ENCODE data around the gene DENND5B. TPM values are rescaled to one million over a fixed set of nuclear protein-coding genes. Genes with fewer than 3 reads are reported as not detected.

Gene DENND5B
- total RNA-seq, 1 experiment from 2014 or later, result 18.6 TPM

- Mint-ChIP-seq H3K36me3 (ENCODE audit: insufficient read depth, unreplicated experiment) (no peaks in the 10 kb centered on the region), H3K4me3 (ENCODE audit: unreplicated experiment) (no peak overlapping the region), H3K9me3 (ENCODE audit: unreplicated experiment) (no peaks in the 10 kb centered on the region), H3K4me1 (ENCODE audit: insufficient read depth, unreplicated experiment) (no peaks in the 10 kb centered on the region), H3K27me3 (ENCODE audit: insufficient read depth, unreplicated experiment) (no peaks in the 10 kb centered on the region), H3K27ac (ENCODE audit: low read depth, unreplicated experiment) (no peak overlapping the region)
- CTCF ChIA-PET, result interaction anchor here (0.9 to 1.0 kb wide), 2 partner anchors 329 to 705 kb away, joined by 3 to 7 read pairs; no protein-coding TSS in a partner anchor
- no TSS peak for BruUV-seq (replicated peaks)
- intact Hi-C loops (cut with micrococcal nuclease), result no loop called here
- TF ChIP-seq CTCF (IDR thresholded peaks at IDR 0.05; ENCODE audit: unreplicated experiment), result no peak
- POLR2A ChIA-PET, result no interaction called here
- DNase-seq (ENCODE audit: unreplicated experiment), result no peak
These were observed 9.8 kb upstream of the DENND5B start for GRCh38 chr12:31600750-31601149.

GRCh38 chr12:31600252-31600651 is 9.3 kb upstream of the DENND5B start:
- Mint-ChIP-seq H3K9me3 (ENCODE audit: unreplicated experiment) (no peaks in the 10 kb centered on the region), H3K4me1 (ENCODE audit: insufficient read depth, unreplicated experiment) (no peaks in the 10 kb centered on the region), H3K27me3 (ENCODE audit: insufficient read depth, unreplicated experiment) (no peaks in the 10 kb centered on the region), H3K4me3 (ENCODE audit: unreplicated experiment) (no peak overlapping the region), H3K36me3 (ENCODE audit: insufficient read depth, unreplicated experiment) (no peaks in the 10 kb centered on the region), H3K27ac (ENCODE audit: low read depth, unreplicated experiment) (no peak overlapping the region)
- DNase-seq (ENCODE audit: unreplicated experiment), result no peak
- intact Hi-C loops (cut with micrococcal nuclease), result no loop called here
- no peak for TF ChIP-seq CTCF (IDR thresholded peaks at IDR 0.05; ENCODE audit: unreplicated experiment)
- ChIA-PET CTCF (interaction anchor here (0.6 kb wide), 1 partner anchor 904 kb away, joined by 3 read pairs; the partner anchor contains the start of gene IPO8), POLR2A (no interaction called here)
- no TSS peak for BruUV-seq (replicated peaks)

- no peaks in the 10 kb centered on the region for H3K4me1 Mint-ChIP-seq (ENCODE audit: insufficient read depth, unreplicated experiment)
- no peaks in the 10 kb centered on the region for H3K9me3 Mint-ChIP-seq (ENCODE audit: unreplicated experiment)
- no peaks in the 10 kb centered on the region for H3K27me3 Mint-ChIP-seq (ENCODE audit: insufficient read depth, unreplicated experiment)
- ChIA-PET POLR2A (interaction anchor here (1.0 to 1.1 kb wide), 2 partner anchors 8 to 273 kb away, joined by 3 read pairs; partner anchors contain the start of gene DENND5B), CTCF (interaction anchor here (0.6 to 1.1 kb wide), 2 partner anchors 194 to 1142 kb away, joined by 3 to 4 read pairs; no protein-coding TSS in a partner anchor)
- no peak overlapping the region for H3K27ac Mint-ChIP-seq (ENCODE audit: low read depth, unreplicated experiment)
- no TSS peak for BruUV-seq (replicated peaks)
- H3K4me3 Mint-ChIP-seq (ENCODE audit: unreplicated experiment), result no peak overlapping the region
- DNase-seq (ENCODE audit: unreplicated experiment), result no peak
- intact Hi-C loops (cut with micrococcal nuclease), result no loop called here
- H3K36me3 Mint-ChIP-seq (ENCODE audit: insufficient read depth, unreplicated experiment), result no peaks in the 10 kb centered on the region
- no peak for TF ChIP-seq CTCF (IDR thresholded peaks at IDR 0.05; ENCODE audit: unreplicated experiment)
These were observed 8.1 kb upstream of the DENND5B start for GRCh38 chr12:31599053-31599452.

GRCh38 chr12:31597066-31597465 is 6.1 kb upstream of the DENND5B start:
- CTCF ChIA-PET, result no interaction called here
- no peaks in the 10 kb centered on the region for H3K9me3 Mint-ChIP-seq (ENCODE audit: unreplicated experiment)

More at GRCh38 chr12:31597066-31597465, 6.1 kb upstream of the DENND5B start:
- no peak for DNase-seq (ENCODE audit: unreplicated experiment)
- Mint-ChIP-seq H3K27me3 (ENCODE audit: insufficient read depth, unreplicated experiment) (no peaks in the 10 kb centered on the region), H3K36me3 (ENCODE audit: insufficient read depth, unreplicated experiment) (no peaks in the 10 kb centered on the region), H3K4me1 (ENCODE audit: insufficient read depth, unreplicated experiment) (no peaks in the 10 kb centered on the region), H3K4me3 (ENCODE audit: unreplicated experiment) (no peak overlapping the region), H3K27ac (ENCODE audit: low read depth, unreplicated experiment) (no peak overlapping the region)
- BruUV-seq (replicated peaks), result no TSS peak
- POLR2A ChIA-PET, result interaction anchor here (1.1 kb wide), 1 partner anchor 274 kb away, joined by 4 read pairs; no protein-coding TSS in a partner anchor
- TF ChIP-seq CTCF (IDR thresholded peaks at IDR 0.05; ENCODE audit: unreplicated experiment), result no peak
- intact Hi-C loops (cut with micrococcal nuclease), result no loop called here
